DOHH2 (cell line): ENCODE measurements around the gene CEP112.

Source experiments
- H3F3A ChIP-seq: fragments of 200-600 bp; sonication (generic), shearing (Covaris generic); 2 replicates; pipeline ENCODE4 v1.6.0; 2016; ENCODE audit warnings: antibody characterized with exemption, mild to moderate bottlenecking; ENCODE audit not compliant: control insufficient read depth, insufficient read depth
- H3K27ac ChIP-seq: fragments of 200-600 bp; sonication (generic); 2 replicates; pipeline ENCODE4 v1.5.1; 2014; ENCODE audit warnings: low read depth, mild to moderate bottlenecking, low read length, moderate library complexity
- H3K27me3 ChIP-seq: fragments of 200-600 bp; sonication (generic); 2 replicates; pipeline ENCODE4 v1.6.1; 2014; ENCODE audit warnings: mild to moderate bottlenecking, low read length, mixed read lengths; ENCODE audit not compliant: control insufficient read depth
- H3K36me3 ChIP-seq: fragments of 200-600 bp; sonication (generic); 2 replicates; pipeline ENCODE4 v1.6.1; 2014; ENCODE audit warnings: mild to moderate bottlenecking, low read length, moderate library complexity, mixed read lengths; ENCODE audit not compliant: control insufficient read depth
- H3K4me1 ChIP-seq: fragments of 200-600 bp; sonication (generic); 2 replicates; pipeline ENCODE4 v1.6.1; 2014; ENCODE audit warnings: mild to moderate bottlenecking, low read length, mixed read lengths; ENCODE audit not compliant: control insufficient read depth
- H3K4me2 ChIP-seq: fragments of 200-600 bp; sonication (generic); 2 replicates; pipeline ENCODE4 v1.6.0; 2014; ENCODE audit warnings: mild to moderate bottlenecking, low read length, moderate library complexity
- H3K4me3 ChIP-seq: fragments of 200-600 bp; sonication (generic); 2 replicates; pipeline ENCODE4 v1.5.1; 2014; ENCODE audit warnings: mild to moderate bottlenecking, low read length, mixed read lengths
- H3K79me2 ChIP-seq: fragments of 200-600 bp; sonication (generic); 2 replicates; pipeline ENCODE4 v1.6.1; 2014; ENCODE audit warnings: mild to moderate bottlenecking, low read length, mixed read lengths; ENCODE audit not compliant: control insufficient read depth
- H3K9me2 ChIP-seq: fragments of 200-600 bp; sonication (generic); replicated peaks from 2 replicates; pipeline ENCODE4 v1.6.1; 2014; ENCODE audit warnings: mild to moderate bottlenecking, low read length, mixed read lengths; ENCODE audit not compliant: control insufficient read depth
- H3K9me3 ChIP-seq: fragments of 200-600 bp; sonication (generic); 2 replicates; pipeline ENCODE4 v1.6.1; 2014; ENCODE audit warnings: antibody characterized with exemption, low read length, mixed read lengths; ENCODE audit not compliant: control insufficient read depth, insufficient read depth
- H4K20me1 ChIP-seq: fragments of 200-600 bp; sonication (generic); 2 replicates; pipeline ENCODE4 v1.6.0; 2014; ENCODE audit warnings: low read depth, mild to moderate bottlenecking, antibody characterized with exemption, low read length, moderate library complexity; ENCODE audit not compliant: control insufficient read depth, insufficient read depth
- CTCF ChIP-seq: fragments of 200-600 bp; sonication (generic); IDR thresholded peaks from one replicate; pipeline ENCODE4 v1.5.1; 2014; ENCODE audit warnings: antibody characterized with exemption, mild to moderate bottlenecking, low read depth, low read length; ENCODE audit not compliant: poor library complexity, severe bottlenecking
- EZH2phosphoT487 ChIP-seq: fragments of 200-600 bp; sonication (generic); IDR thresholded peaks from 2 replicates; pipeline ENCODE4 v1.6.1; 2017; ENCODE audit warnings: borderline replicate concordance, mild to moderate bottlenecking, antibody characterized with exemption, low read length, moderate library complexity, mixed read lengths

Gene CEP112

GRCh38 chr17:65817951-65818350 lies 374.0 kb downstream of the CEP112 start:
- TF ChIP-seq EZH2phosphoT487, result no peak
- TF ChIP-seq CTCF, result no peak
- Histone ChIP-seq H3K9me2 (no peaks in the 10 kb centered on the region), H4K20me1 (no peaks in the 10 kb centered on the region), H3K4me1 (no peaks in the 10 kb centered on the region), H3K4me3 (no peak overlapping the region), H3K79me2 (no peaks in the 10 kb centered on the region), H3K36me3 (no peaks in the 10 kb centered on the region), H3K4me2 (no peak overlapping the region), H3K27me3 (no peaks in the 10 kb centered on the region), H3K9me3 (no peaks in the 10 kb centered on the region), H3K27ac (no peak overlapping the region), H3F3A (no peaks in the 10 kb centered on the region)

GRCh38 chr17:65814418-65814817 lies 377.5 kb downstream of the CEP112 start:
- Histone ChIP-seq H3K79me2 (no peaks in the 10 kb centered on the region), H3K27ac (no peak overlapping the region), H3K9me2 (no peaks in the 10 kb centered on the region), H3K36me3 (no peaks in the 10 kb centered on the region), H3F3A (no peaks in the 10 kb centered on the region), H3K4me1 (no peaks in the 10 kb centered on the region), H3K4me3 (no peak overlapping the region), H3K4me2 (no peak overlapping the region), H4K20me1 (no peaks in the 10 kb centered on the region), H3K27me3 (no peaks in the 10 kb centered on the region), H3K9me3 (no peaks in the 10 kb centered on the region)
- TF ChIP-seq EZH2phosphoT487 (no peak), CTCF (no peak)

GRCh38 chr17:65813306-65813705 lies 378.6 kb downstream of the CEP112 start:
- Histone ChIP-seq H3K79me2 (no peaks in the 10 kb centered on the region), H4K20me1 (no peaks in the 10 kb centered on the region), H3K9me3 (no peaks in the 10 kb centered on the region), H3K4me1 (no peaks in the 10 kb centered on the region), H3K27ac (no peak overlapping the region), H3K27me3 (no peaks in the 10 kb centered on the region), H3K9me2 (no peaks in the 10 kb centered on the region), H3K4me2 (no peak overlapping the region), H3K4me3 (no peak overlapping the region), H3K36me3 (no peaks in the 10 kb centered on the region), H3F3A (no peaks in the 10 kb centered on the region)
- TF ChIP-seq CTCF (no peak), EZH2phosphoT487 (no peak)

GRCh38 chr17:65811043-65811442 lies 380.9 kb downstream of the CEP112 start:
- TF ChIP-seq EZH2phosphoT487 (no peak), CTCF (no peak)
- no peaks in the 10 kb centered on the region for H3K9me2 ChIP-seq

More at GRCh38 chr17:65811043-65811442, 380.9 kb downstream of the CEP112 start:
- no peaks in the 10 kb centered on the region for H3K79me2 ChIP-seq
- H3K27me3 ChIP-seq, result no peaks in the 10 kb centered on the region
- no peaks in the 10 kb centered on the region for H4K20me1 ChIP-seq
- H3K36me3 ChIP-seq, result no peaks in the 10 kb centered on the region
- no peak overlapping the region for H3K27ac ChIP-seq
- H3K4me2 ChIP-seq, result no peak overlapping the region
- no peaks in the 10 kb centered on the region for H3F3A ChIP-seq
- H3K9me3 ChIP-seq, result peaks cover 3% of the 10 kb centered on the region; the same call in 1 of the 2 replicates
- no peaks in the 10 kb centered on the region for H3K4me1 ChIP-seq
- no peak overlapping the region for H3K4me3 ChIP-seq
